HepG2 (cell line): ENCODE data around the gene CXXC5. TPM values are rescaled to one million over a fixed set of nuclear protein-coding genes. Genes with fewer than 3 reads are reported as not detected.

ENCODE experiments used
- ATAC-seq: fragments of 200-7000 bp; cut with Tn5 transposase; 3 replicates; pipeline ENCODE4 v1.9.1; 2020; ENCODE audit warnings: mild to moderate bottlenecking, moderate library complexity
- BruUV-seq: library from RNA; stranded (reverse); fragments of 400-500 nt; replicated peaks from 2 replicates; lab custom pipeline; 2021; lab: Mats Ljungman, UMichigan
- CTCF ChIA-PET: fragments of 300-600 bp; formaldehyde crosslinking; extraction: SDS; loops from one replicate; lab custom pipeline; 2021; ENCODE audit warnings: low total read pairs, inconsistent platforms, low intra/inter-chr PET ratio; lab: Yijun Ruan, JAX
- POLR2A ChIA-PET: fragments of 350-600 bp; sonication (Branson Sonifier 250); formaldehyde crosslinking; loops from one replicate; lab custom pipeline; 2020; ENCODE audit warnings: antibody characterized with exemption, inconsistent platforms; lab: Yijun Ruan, JAX
- DNase-seq: peaks from one replicate; pipeline ENCODE4 v3.0.0-alpha.2; 2015; ENCODE audit warnings: low spot score
- FAIRE-seq: peaks from 3 replicates; lab custom pipeline; 2011; peaks lifted over from hg19 to GRCh38; lab: Jason Lieb, UNC
- H2AFZ ChIP-seq: one replicate; pipeline ENCODE4 v1.6.1; 2011; ENCODE audit warnings: low read length, inconsistent platforms
- H3K27ac ChIP-seq: fragments of 300-600 bp; 3 replicates; pipeline ENCODE4 v1.8.0; 2011; ENCODE audit warnings: mixed run types, mild to moderate bottlenecking, mixed read lengths, low read length, inconsistent platforms; ENCODE audit not compliant: insufficient read depth; ENCODE audit errors: extremely low read length
- H3K27me3 ChIP-seq, 2 experiments: fragments of 200-600 bp in 1 of 2; 2 replicates in 1 of 2; 3 replicates in 1 of 2; pipeline versions ENCODE4 v1.6.0 to v1.8.0; 2011; ENCODE audit warnings: low read length in 2 of 2, mild to moderate bottlenecking in 2 of 2, moderate library complexity in 2 of 2, inconsistent platforms in 1 of 2; ENCODE audit not compliant: insufficient read depth in 2 of 2, control insufficient read depth in 1 of 2
- H3K36me3 ChIP-seq, 2 experiments: fragments of 200-600 bp in 1 of 2; replicated peaks in 1 of 2; 2 replicates in 1 of 2; 3 replicates in 1 of 2; pipeline versions ENCODE4 v1.5.1 to v1.8.0; 2011; ENCODE audit warnings: low read length in 2 of 2, inconsistent platforms in 1 of 2; ENCODE audit not compliant: insufficient read depth in 2 of 2, control insufficient read depth in 1 of 2
- H3K4me1 ChIP-seq: 2 replicates; pipeline ENCODE4 v1.5.1; 2012; ENCODE audit warnings: low read length, inconsistent platforms; ENCODE audit not compliant: insufficient read depth
- H3K4me2 ChIP-seq: 2 replicates; pipeline ENCODE4 v1.6.0; 2011; ENCODE audit warnings: low read depth, low read length, inconsistent platforms
- H3K4me3 ChIP-seq, 3 experiments: fragments of 200-600 bp in 1 of 3; sonication (generic), shearing (Covaris generic) in 1 of 3; replicated peaks in 1 of 3; 2 replicates each; pipeline ENCODE4 v1.5.1; 2011 to 2016; ENCODE audit warnings: low read length in 3 of 3, inconsistent platforms in 2 of 3, low read depth in 2 of 3, mild to moderate bottlenecking in 2 of 3, control low read depth in 1 of 3, mixed read lengths in 1 of 3; ENCODE audit not compliant: insufficient read depth in 1 of 3
- H3K79me2 ChIP-seq: one replicate; pipeline ENCODE4 v1.6.1; 2011; ENCODE audit warnings: low read length, inconsistent platforms; ENCODE audit not compliant: insufficient read depth
- H3K9ac ChIP-seq: 2 replicates; pipeline ENCODE4 v1.6.0; 2011; ENCODE audit warnings: mild to moderate bottlenecking, low read depth, low read length, inconsistent platforms; ENCODE audit not compliant: insufficient read depth
- H3K9me3 ChIP-seq: 2 replicates; pipeline ENCODE4 v1.5.1; 2012; ENCODE audit warnings: mild to moderate bottlenecking, low read length
- H4K20me1 ChIP-seq: 2 replicates; pipeline ENCODE4 v1.6.0; 2011; ENCODE audit warnings: inconsistent platforms, mild to moderate bottlenecking, low read length, moderate library complexity; ENCODE audit not compliant: insufficient read depth
- ZNF263 ChIP-seq: sonication (generic); formaldehyde crosslinking; IDR thresholded peaks from 2 replicates; pipeline ENCODE4 v1.4.0; 2020; ENCODE audit warnings: missing genetic modification reagents
- ZNF562 ChIP-seq: sonication (generic); formaldehyde crosslinking; IDR thresholded peaks from 2 replicates; pipeline ENCODE4 v1.8.0; 2022; ENCODE audit warnings: missing genetic modification reagents, borderline replicate concordance
- WGBS: methylation state at CpG from one replicate; pipeline ENCODE4 v1.1.6; 2017; ENCODE audit warnings: low lambda C conversion rate; 5-methylcytosine and 5-hydroxymethylcytosine counted together
- in situ Hi-C: cut with HindIII; loops from 2 replicates; pipeline ENCODE4 v1.10.0; 2017; ENCODE audit warnings: low pct_unique_long_range_greater_than_20kb; ENCODE audit not compliant: extremely low pct_ligation_motif_present
- intact Hi-C: fragments of 100-400 bp; cut with micrococcal nuclease; formaldehyde crosslinking; loops from one replicate; pipeline ENCODE4 v1.10.0; 2022; ENCODE audit not compliant: unreplicated experiment
- polyA plus RNA-seq, 8 experiments: library from polyadenylated mRNA; depleted of rRNA in 3 of 8; stranded (reverse) in 7 of 8; unstranded in 1 of 8; fragments of >200 nt; fragmentation: Illumina TruSeq in 4 of 8; extraction: Trizol in 4 of 8; gene quantifications; 2 replicates each; pipeline versions ENCODE4 v1.2.1 to v1.2.3, GENCODE V29; 2011 to 2016; ENCODE audit warnings: low read depth in 4 of 8, missing spikeins in 1 of 8, mixed read lengths in 1 of 8; ENCODE audit not compliant: insufficient read depth in 1 of 8
- total RNA-seq, 5 experiments: library from RNA; depleted of rRNA; stranded (reverse); fragments of >200 nt; fragmentation: Illumina TruSeq; extraction: Trizol; gene quantifications; 2 replicates each; pipeline ENCODE4 v1.2.3, GENCODE V29; 2016; ENCODE audit warnings: low read depth in 1 of 5
- TF ChIP-seq, protein P1 (sequence below): sonication (generic); formaldehyde crosslinking; IDR thresholded peaks from 2 replicates; pipeline ENCODE4 v1.4.0; 2020; ENCODE audit warnings: mild to moderate bottlenecking, missing genetic modification reagents

The CXXC5 gene
- total and polyA plus RNA-seq, 2 of the 13 experiments (the other 11 are each of a cell fraction or from before 2014, with no cell fraction given): 32.3 to 33.0 TPM

DNA sequence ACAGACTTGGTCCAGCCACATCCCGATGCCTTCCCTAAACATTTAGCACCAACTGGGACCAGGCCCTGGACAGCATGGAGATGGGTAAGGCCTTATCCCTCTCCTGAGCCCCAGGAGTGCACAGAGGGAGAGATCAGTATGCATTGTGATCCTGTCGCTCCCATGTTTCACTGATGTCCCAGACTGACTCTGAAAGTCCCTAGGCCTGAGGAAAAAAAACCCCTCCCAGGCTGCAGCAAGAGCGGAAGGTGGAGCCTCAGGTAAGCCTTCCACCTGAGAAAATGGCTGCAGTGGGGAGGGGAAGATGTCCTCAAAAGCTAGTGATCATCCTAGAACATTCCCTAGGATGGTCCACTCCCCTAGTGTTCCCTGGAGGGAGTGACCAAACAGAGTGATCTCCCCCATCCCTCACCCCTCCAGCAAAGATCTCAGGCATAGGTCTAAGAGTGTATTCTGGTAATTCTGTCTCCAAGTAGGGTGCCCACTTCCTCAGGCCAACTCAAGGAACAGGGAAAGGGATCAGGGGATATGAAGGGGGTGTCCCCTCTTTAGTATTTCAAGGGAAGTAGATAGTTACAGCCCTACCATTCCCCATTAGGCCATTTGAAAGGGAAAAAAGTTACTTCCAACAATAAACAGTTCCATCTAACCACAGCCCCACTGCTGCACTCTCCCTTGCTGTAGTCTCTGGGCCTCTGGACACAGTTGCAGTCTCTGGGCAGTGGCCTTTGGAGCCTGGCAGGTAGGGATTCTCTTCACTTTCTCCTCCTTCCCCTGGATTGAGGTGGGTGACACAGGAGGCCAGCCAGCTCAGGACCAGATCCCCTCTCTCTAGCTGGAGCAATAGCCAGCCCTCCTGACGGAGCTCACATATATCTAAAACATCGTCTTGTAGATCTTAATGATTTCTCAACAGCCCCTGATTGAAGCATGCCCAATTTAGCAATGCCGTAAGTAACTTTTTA is 6.8 kb upstream of the CXXC5 start:
- no TSS peak for BruUV-seq
- no peak overlapping the region for H3K4me3 ChIP-seq
- TF ChIP-seq ZNF562 (CRISPR knock-in tag) (no peak), ZNF263 (CRISPR knock-in tag) (0 out of 2 replicates have a peak, but pooled peaks have one; percentile 13)
- ChIA-PET POLR2A (interaction anchor here (1.2 to 3.5 kb wide), 5 partner anchors 9 to 93 kb away, joined by 3 to 14 read pairs (median 9); no protein-coding TSS in a partner anchor), CTCF (no interaction called here)
- no peak overlapping the region for H3K9ac ChIP-seq
- no peaks in the 10 kb centered on the region for H4K20me1 ChIP-seq
- peaks cover 93% of the 10 kb centered on the region for H3K4me1 ChIP-seq
- ATAC-seq (no peak), DNase-seq (no peak), FAIRE-seq (no peak)
- H2AFZ ChIP-seq: no peak overlapping the region
- no peak overlapping the region for H3K4me2 ChIP-seq
- no peaks in the 10 kb centered on the region for H3K79me2 ChIP-seq
- in situ Hi-C loops: loop anchor here (25.0 kb wide), 1 partner anchor 321 kb away; no protein-coding TSS in a partner anchor
- intact Hi-C loops: no loop called here
- no peak overlapping the region for H3K27ac ChIP-seq
- no peaks in the 10 kb centered on the region for H3K36me3 ChIP-seq
- H3K9me3 ChIP-seq: no peaks in the 10 kb centered on the region
- H3K27me3 ChIP-seq: no peaks in the 10 kb centered on the region
- 85% methylated on average over 6 of the region's 6 CpGs for WGBS

DNA sequence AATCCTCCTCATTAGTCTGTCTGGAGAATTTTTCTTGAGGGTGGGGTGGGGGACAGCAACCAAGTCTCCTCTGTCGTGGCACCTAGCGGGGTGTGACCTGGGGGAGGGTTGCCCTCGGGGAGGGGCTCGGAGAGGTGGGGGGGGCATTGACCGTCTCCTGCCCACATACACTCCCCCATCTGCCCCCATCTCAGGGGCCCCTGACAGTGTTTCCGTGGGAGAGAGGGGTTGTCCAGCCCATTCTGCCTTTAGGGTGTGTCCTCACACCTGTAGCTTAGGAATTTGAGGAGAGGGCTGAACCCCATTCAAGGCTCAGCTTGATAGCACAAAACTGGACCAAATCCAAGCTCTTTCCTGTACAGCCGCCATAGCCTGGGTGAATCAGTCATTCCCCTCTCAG is 5.9 kb upstream of the CXXC5 start:
- Histone ChIP-seq H3K4me2 (peak overlapping the region; percentile 86; the same call in 1 of the 2 replicates), H2AFZ (no peak overlapping the region), H3K79me2 (no peaks in the 10 kb centered on the region), H3K4me3 (no peak overlapping the region), H3K27ac (no peak overlapping the region), H3K36me3 (no peaks in the 10 kb centered on the region), H3K9ac (no peak overlapping the region), H3K9me3 (no peaks in the 10 kb centered on the region), H3K27me3 (no peaks in the 10 kb centered on the region), H4K20me1 (no peaks in the 10 kb centered on the region), H3K4me1 (peaks cover 93% of the 10 kb centered on the region)
- intact Hi-C loops: no loop called here
- in situ Hi-C loops: loop anchor here (25.0 kb wide), 1 partner anchor 320 kb away; no protein-coding TSS in a partner anchor
- ChIA-PET POLR2A (interaction anchor here (1.7 to 3.5 kb wide), 4 partner anchors 10 to 92 kb away, joined by 7 to 14 read pairs (median 10); no protein-coding TSS in a partner anchor), CTCF (no interaction called here)
- TF ChIP-seq, protein P1, sequence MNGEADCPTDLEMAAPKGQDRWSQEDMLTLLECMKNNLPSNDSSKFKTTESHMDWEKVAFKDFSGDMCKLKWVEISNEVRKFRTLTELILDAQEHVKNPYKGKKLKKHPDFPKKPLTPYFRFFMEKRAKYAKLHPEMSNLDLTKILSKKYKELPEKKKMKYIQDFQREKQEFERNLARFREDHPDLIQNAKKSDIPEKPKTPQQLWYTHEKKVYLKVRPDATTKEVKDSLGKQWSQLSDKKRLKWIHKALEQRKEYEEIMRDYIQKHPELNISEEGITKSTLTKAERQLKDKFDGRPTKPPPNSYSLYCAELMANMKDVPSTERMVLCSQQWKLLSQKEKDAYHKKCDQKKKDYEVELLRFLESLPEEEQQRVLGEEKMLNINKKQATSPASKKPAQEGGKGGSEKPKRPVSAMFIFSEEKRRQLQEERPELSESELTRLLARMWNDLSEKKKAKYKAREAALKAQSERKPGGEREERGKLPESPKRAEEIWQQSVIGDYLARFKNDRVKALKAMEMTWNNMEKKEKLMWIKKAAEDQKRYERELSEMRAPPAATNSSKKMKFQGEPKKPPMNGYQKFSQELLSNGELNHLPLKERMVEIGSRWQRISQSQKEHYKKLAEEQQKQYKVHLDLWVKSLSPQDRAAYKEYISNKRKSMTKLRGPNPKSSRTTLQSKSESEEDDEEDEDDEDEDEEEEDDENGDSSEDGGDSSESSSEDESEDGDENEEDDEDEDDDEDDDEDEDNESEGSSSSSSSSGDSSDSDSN (CRISPR knock-in tag): no peak
- FAIRE-seq (no peak), DNase-seq (no peak), ATAC-seq (no peak)
- WGBS: 33% methylated on average over 1 of the region's 7 CpGs
- BruUV-seq: no TSS peak
